Stimulated activated naive CD4-positive, alpha-beta T cell (primary cell): ENCODE measurements around the gene MID2.
"Not testable (repeated sequence)": the region's sequence is repeated elsewhere in the genome, so short reads cannot be mapped to it uniquely, and the experiment has no call there.

ENCODE experiments used
- DNase-seq, 6 experiments: peaks; one replicate each; lab custom pipeline; 2025; lab: John Stamatoyannopoulos, UW

MID2 gene

DNA sequence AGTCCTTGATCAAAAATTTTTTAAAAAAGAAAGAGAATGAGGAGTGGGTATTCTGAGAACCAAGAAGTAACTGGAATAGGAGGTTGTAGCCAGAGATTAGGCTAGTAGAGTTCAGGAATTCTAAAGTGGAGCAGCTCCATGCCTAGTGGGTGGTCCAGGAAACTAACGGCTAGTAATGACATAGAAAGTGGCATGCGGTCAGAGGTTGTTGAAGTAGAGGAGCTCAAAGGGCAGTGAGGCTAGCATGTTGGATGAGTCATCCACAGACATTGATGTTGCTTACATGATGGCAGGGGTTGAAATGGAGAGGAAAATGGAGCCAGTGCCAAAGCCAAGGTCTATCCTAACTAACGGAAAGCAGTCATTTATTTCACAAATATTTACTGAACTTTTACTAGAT lies 114.4 kb downstream of the MID2 start:
- no peak for DNase-seq

- DNase-seq: not testable (repeated sequence)
These were observed 129.7 kb downstream of the MID2 start for GRCh38 chrX:107955337-107955736.

- DNase-seq: no peak
These were observed 143.0 kb downstream of the MID2 start for GRCh38 chrX:107968623-107969022.

GRCh38 chrX:107970073-107970472 lies 144.4 kb downstream of the MID2 start:
- DNase-seq: no peak

- DNase-seq: no peak
These were observed 146.0 kb downstream of the MID2 start for GRCh38 chrX:107971636-107972035.
